IgD-negative memory B cell (primary cell): ENCODE results near the gene OR5D16. TPM values are rescaled to one million over a fixed set of nuclear protein-coding genes. Genes with fewer than 3 reads are reported as not detected.
"Not testable (repeated sequence)": the region's sequence is repeated elsewhere in the genome, so short reads cannot be mapped to it uniquely, and the experiment has no call there.

ENCODE experiments used
- H3K27ac Mint-ChIP-seq, 3 donors: one replicate each; pipeline ENCODE4 v1.8.0; 2020 to 2022; ENCODE audit warnings: mild to moderate bottlenecking in 3 of 3, mixed read lengths in 3 of 3, moderate library complexity in 1 of 3
- H3K27me3 Mint-ChIP-seq: one replicate; pipeline ENCODE4 v1.8.0; 2021; ENCODE audit warnings: mixed read lengths
- H3K36me3 Mint-ChIP-seq: one replicate; pipeline ENCODE4 v1.8.0; 2020; ENCODE audit warnings: mild to moderate bottlenecking, mixed read lengths
- H3K4me1 Mint-ChIP-seq, 3 donors: one replicate each; pipeline ENCODE4 v1.8.0; 2020 to 2022; ENCODE audit warnings: mixed read lengths in 3 of 3, mild to moderate bottlenecking in 1 of 3
- H3K4me3 Mint-ChIP-seq, 4 donors: one replicate each; pipeline ENCODE4 v1.8.0; 2020 to 2022; ENCODE audit warnings: mild to moderate bottlenecking in 4 of 4, mixed read lengths in 4 of 4, moderate library complexity in 3 of 4
- H3K9me3 Mint-ChIP-seq, 3 donors: one replicate each; pipeline ENCODE4 v1.8.0; 2020 to 2021; ENCODE audit warnings: mixed read lengths in 3 of 3, mild to moderate bottlenecking in 1 of 3
- polyA plus RNA-seq: library from polyadenylated mRNA; unstranded; fragments of 300-500 nt; fragmentation: Illumina TruSeq; gene quantifications from one replicate; pipeline ENCODE4 v1.2.3, GENCODE V29; 2021

Gene OR5D16
- polyA plus RNA-seq, 1 donor from 2014 or later = not detected

GRCh38 chr11:55884995-55885394, 46.4 kb downstream of the OR5D16 start:
- not testable (repeated sequence) for H3K27ac Mint-ChIP-seq, H3K36me3 Mint-ChIP-seq, H3K9me3 Mint-ChIP-seq, H3K4me3 Mint-ChIP-seq, H3K4me1 Mint-ChIP-seq, H3K27me3 Mint-ChIP-seq

- not testable (repeated sequence) for H3K36me3 Mint-ChIP-seq, H3K4me1 Mint-ChIP-seq, H3K27me3 Mint-ChIP-seq, H3K27ac Mint-ChIP-seq, H3K4me3 Mint-ChIP-seq, H3K9me3 Mint-ChIP-seq
These were observed 46.9 kb downstream of the OR5D16 start for GRCh38 chr11:55885481-55885880.

Other genes with a start within 250 kb of the OR5D16 start
- gene OR4C11, start 231.1 kb upstream of the OR5D16 start, polyA plus RNA-seq = not detected
- gene OR4P4, start 203.6 kb upstream of the OR5D16 start, polyA plus RNA-seq = not detected
- gene OR4S2, start 190.4 kb upstream of the OR5D16 start, polyA plus RNA-seq = not detected
- 0.23 TPM for gene OR4C6, start 176.6 kb upstream of the OR5D16 start, polyA plus RNA-seq
- not detected for gene OR5D13, start 65.3 kb upstream of the OR5D16 start, polyA plus RNA-seq
- not detected for gene OR5D14, start 43.2 kb upstream of the OR5D16 start, polyA plus RNA-seq
- gene OR5L1, start 27.4 kb upstream of the OR5D16 start, polyA plus RNA-seq = not detected
- gene OR5D18, start 19.1 kb upstream of the OR5D16 start, polyA plus RNA-seq = not detected
- gene OR5L2, start 11.5 kb upstream of the OR5D16 start, polyA plus RNA-seq = not detected
- gene TRIM51, start 44.5 kb downstream of the OR5D16 start, polyA plus RNA-seq = not detected
- gene OR5W2, start 75.8 kb downstream of the OR5D16 start, polyA plus RNA-seq = not detected
- not detected for gene OR5I1, start 97.6 kb downstream of the OR5D16 start, polyA plus RNA-seq
- gene OR10AG1, start 131.2 kb downstream of the OR5D16 start, polyA plus RNA-seq = not detected
- gene OR5F1, start 155.9 kb downstream of the OR5D16 start, polyA plus RNA-seq = not detected
- not detected for gene OR5AS1, start 188.9 kb downstream of the OR5D16 start, polyA plus RNA-seq